ENCODE results near the gene TMIGD3. TPM values are rescaled to one million over a fixed set of nuclear protein-coding genes. Genes with fewer than 3 reads are reported as not detected.
A peak's percentile ranks its signal among the peaks of the same experiment; 100 is the strongest.

Gene TMIGD3
- total RNA-seq, 2 donors from 2014 or later = not detected

- ATAC-seq (no peak), DNase-seq (ENCODE audit: low spot score in 2 of 2) (no peak)
- no peaks in the 10 kb centered on the region for H3K9me3 Mint-ChIP-seq
- H3K27ac Mint-ChIP-seq = no peak overlapping the region
- peaks cover 0 to 7% of the 10 kb centered on the region in 2 donors for H3K36me3 Mint-ChIP-seq
Observed at GRCh38 chr1:111468717-111469100, 34.7 kb downstream of the TMIGD3 start.

GRCh38 chr1:111467865-111468716 lies 35.3 kb downstream of the TMIGD3 start:
- no peak for ATAC-seq
- Mint-ChIP-seq H3K36me3 (peaks cover 4 to 13% of the 10 kb centered on the region in 2 donors), H3K27ac (no peak overlapping the region), H3K9me3 (no peaks in the 10 kb centered on the region)
- no peak for DNase-seq (ENCODE audit: low spot score in 2 of 2)

DNA sequence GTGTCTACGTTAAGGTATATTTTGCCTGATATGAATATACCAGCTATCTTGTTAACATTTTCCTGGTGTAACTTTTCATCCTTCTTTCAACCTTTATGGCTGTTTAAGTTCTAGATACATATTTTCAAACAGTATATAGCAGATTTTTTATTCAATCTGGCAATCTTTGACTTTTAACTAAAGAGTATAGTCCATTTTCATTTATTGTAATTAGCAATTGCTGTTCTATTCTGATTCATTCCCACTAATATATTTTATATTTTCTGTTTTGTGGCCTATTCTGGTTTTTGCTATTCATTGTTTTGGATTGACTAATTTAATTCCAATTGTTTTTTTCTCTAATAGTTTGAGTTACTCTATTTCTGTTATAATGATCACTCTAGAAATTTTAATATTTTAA lies 37.0 kb downstream of the TMIGD3 start:
- no peak for ATAC-seq
- no peak for DNase-seq (ENCODE audit: low spot score in 2 of 2)
- H3K36me3 Mint-ChIP-seq = peaks cover 6 to 11% of the 10 kb centered on the region in 2 donors
- H3K9me3 Mint-ChIP-seq = no peaks in the 10 kb centered on the region
- H3K27ac Mint-ChIP-seq = no peak overlapping the region

GRCh38 chr1:111465754-111466153 lies 37.7 kb downstream of the TMIGD3 start:
- DNase-seq (ENCODE audit: low spot score in 2 of 2) (no peak), ATAC-seq (no peak)
- Mint-ChIP-seq H3K9me3 (no peaks in the 10 kb centered on the region), H3K36me3 (peaks cover 6 to 11% of the 10 kb centered on the region in 2 donors), H3K27ac (no peak overlapping the region)

DNA sequence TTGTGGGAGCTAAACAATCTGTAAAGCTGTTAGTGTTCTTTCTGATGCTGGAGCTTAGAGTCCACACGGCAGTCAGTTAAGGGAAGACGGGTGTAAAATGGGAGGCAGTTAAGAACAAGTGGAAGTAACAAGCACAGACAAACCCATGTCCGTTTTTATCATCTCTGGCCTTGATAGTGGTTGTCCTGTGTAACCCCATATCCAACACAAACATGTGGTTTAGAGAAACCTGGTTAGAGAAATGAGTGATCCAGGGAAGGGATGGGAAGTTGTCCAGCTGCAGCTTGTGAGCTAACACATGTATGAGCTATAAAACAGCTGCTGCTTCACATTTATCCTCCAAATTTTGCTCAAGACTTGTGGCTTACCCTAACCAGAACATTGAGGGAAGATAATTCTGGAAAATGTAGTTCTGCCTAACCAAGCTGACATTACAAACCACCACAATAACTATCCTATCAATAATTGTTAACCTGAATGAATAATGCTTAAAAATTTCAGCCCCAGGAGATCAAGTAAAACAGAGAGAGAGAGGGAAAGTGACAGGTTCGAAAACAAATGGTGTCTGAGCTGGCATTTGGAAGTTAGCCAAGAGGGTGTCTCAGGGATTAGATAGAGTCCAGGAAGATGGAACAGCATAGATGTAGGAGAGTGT lies 40.3 kb downstream of the TMIGD3 start:
- DNase-seq (ENCODE audit: low spot score in 2 of 2) = no peak
- H3K36me3 Mint-ChIP-seq = peaks cover 6 to 20% of the 10 kb centered on the region in 2 donors
- no peak for ATAC-seq
- H3K9me3 Mint-ChIP-seq = no peaks in the 10 kb centered on the region
- H3K27ac Mint-ChIP-seq = no peak overlapping the region

DNA sequence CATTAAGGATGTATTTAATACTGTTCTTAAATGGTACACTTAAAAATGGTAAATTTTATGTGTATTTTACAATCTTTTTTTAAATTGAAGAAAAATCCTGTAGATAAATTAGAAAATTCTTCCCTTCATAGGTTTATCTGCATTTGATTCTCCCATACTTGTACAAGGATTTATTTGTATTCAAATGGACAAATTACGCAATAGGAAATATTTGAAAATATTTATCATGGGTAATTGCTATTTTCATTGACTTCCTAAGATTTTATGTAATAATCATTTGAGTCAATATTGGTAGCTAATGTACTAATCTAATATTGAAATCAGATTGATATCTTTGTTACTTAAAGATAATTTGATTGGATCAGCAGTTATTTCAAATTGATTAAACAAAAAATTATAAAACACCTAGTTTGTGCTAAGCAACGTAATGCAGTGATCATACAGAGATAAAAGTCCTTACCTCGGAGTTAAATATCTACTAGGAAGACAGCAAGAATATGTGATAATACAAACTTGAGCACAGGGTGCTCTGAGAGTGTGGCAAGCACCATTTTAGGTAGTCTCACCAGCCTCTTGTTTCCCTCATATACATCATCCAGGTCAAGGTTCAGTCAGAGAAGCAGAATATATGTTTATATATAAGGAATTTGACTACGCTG lies 40.9 kb downstream of the TMIGD3 start:
- Mint-ChIP-seq H3K36me3 (peaks cover 6 to 27% of the 10 kb centered on the region in 2 donors), H3K9me3 (no peaks in the 10 kb centered on the region), H3K27ac (no peak overlapping the region)
- DNase-seq (ENCODE audit: low spot score in 2 of 2) = no peak
- ATAC-seq = no peak

DNA sequence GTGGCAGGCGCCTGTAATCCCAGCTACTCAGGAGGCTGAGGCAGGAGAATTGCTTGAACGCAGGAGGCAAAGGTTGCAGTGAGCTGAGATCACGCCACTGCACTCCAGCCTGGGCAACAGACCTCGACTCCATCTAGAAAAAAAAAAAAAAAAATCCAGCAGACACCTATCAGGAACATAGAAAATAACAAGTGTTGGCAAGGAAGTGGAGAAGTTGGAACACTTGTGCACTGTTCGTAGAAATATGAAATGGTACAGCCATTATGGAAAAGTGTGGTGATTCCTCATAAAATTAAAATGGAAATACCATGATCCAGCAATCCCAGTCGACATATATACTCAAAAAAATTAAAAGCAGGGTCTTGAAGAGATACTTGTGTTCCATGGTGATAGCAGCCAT lies 41.7 kb downstream of the TMIGD3 start:
- DNase-seq (ENCODE audit: low spot score in 2 of 2) = no peak

DNA sequence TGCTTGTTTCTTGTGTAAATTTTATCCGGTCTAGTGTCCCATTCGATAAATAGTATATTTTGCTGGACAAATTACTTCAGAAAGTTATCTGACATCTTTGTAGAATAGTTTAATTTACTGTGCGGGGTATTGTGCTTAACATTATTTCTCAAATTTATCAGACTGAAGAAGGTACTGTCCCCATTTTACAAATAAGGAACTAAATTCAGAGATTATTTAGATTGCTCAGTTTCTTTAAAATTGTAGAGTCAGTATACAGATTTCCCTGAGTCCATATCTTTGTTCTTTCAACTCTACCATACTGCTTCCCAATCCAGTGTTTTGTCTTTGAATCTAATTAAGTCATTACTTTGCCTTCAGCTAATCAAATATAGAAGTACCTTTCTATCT lies 47.8 kb downstream of the TMIGD3 start:
- DNase-seq (ENCODE audit: low spot score in 2 of 2) (no peak), ATAC-seq (no peak)
- H3K36me3 Mint-ChIP-seq = peaks cover 7 to 60% of the 10 kb centered on the region in 2 donors
- H3K9me3 Mint-ChIP-seq = no peaks in the 10 kb centered on the region
- peak overlapping the region in 1 of 2 donors; percentile 70 for H3K27ac Mint-ChIP-seq

More for the DNA sequence above, 41.7 kb downstream of the TMIGD3 start:
- Mint-ChIP-seq H3K36me3 (peaks cover 6 to 34% of the 10 kb centered on the region in 2 donors), H3K9me3 (no peaks in the 10 kb centered on the region), H3K27ac (no peak overlapping the region)
- no peak for ATAC-seq

- DNase-seq (ENCODE audit: low spot score in 2 of 2) (peak in 1 of 2 donors; percentile 46), ATAC-seq (peak; percentile 85 to 95)
- peaks cover 11 to 65% of the 10 kb centered on the region in 2 donors for H3K36me3 Mint-ChIP-seq
- H3K27ac Mint-ChIP-seq = peak overlapping the region; percentile 5 to 37
- H3K9me3 Mint-ChIP-seq = no peaks in the 10 kb centered on the region
Observed at GRCh38 chr1:111454859-111455641, 48.4 kb downstream of the TMIGD3 start.

DNA sequence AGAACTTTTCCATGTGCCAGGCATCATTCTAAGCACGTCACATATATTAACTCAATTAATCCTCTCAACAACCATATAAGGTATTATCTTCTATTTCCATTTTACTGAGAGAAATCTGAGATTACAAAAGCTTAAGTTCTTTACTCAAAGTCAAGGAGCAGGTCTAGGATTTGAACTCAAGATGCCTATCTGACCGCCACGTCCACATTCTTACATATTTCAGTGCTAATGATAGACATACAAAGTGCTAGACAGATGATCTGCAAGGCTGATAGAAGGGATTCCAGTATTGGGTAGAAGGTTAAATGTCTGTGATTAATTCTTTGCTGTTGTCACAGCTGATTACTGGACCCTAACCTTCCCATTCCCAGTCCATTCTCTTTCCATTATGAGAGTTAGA lies 49.7 kb downstream of the TMIGD3 start:
- peak overlapping the region in 1 of 2 donors; percentile 37 for H3K27ac Mint-ChIP-seq
- DNase-seq (ENCODE audit: low spot score in 2 of 2) (no peak), ATAC-seq (no peak)
- H3K9me3 Mint-ChIP-seq = no peaks in the 10 kb centered on the region
- H3K36me3 Mint-ChIP-seq = peaks cover 24 to 70% of the 10 kb centered on the region in 2 donors

DNA sequence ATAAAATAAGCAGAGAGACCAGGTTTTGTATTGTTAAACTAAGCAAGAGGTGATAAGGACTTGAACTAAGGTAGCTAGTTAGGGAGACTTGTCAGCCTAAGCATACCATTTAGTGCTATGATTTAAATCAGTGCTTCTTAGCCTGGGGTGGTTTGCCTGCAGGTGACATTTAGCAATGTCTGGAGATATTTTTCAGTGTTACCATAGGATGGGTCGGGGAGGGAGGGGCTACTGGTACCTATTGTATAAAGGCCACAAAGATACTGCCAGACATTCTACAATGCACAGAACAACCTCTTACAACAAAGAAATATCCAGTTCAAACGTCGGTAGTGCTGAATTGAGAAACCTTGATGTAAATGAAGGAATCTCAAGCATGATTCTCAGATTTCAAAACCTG lies 50.9 kb downstream of the TMIGD3 start:
- no peak for DNase-seq (ENCODE audit: low spot score in 2 of 2)
- H3K27ac Mint-ChIP-seq = no peak overlapping the region
- peaks cover 34 to 71% of the 10 kb centered on the region in 2 donors for H3K36me3 Mint-ChIP-seq
- ATAC-seq = no peak
- no peaks in the 10 kb centered on the region for H3K9me3 Mint-ChIP-seq

DNA sequence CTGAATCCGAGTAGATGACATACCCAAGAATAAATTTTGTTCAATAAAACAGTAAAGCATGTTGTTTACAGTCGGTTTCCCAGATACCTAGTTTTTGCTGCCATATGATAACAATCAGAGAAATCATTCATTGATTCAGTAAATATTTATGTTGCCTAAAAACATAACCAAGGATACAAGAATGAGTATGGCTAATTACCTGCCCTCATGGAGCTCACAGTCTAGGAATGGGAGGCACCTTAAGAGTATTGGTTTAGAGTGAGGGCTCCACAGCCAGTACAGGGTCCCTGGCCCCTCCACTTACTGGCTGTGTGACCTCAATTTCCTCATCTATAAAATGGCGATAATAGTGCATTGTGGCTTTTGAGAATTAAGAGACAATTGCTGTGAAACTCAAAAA lies 53.2 kb downstream of the TMIGD3 start:
- no peak for ATAC-seq
- no peak for DNase-seq (ENCODE audit: low spot score in 2 of 2)
- H3K36me3 Mint-ChIP-seq = peaks cover 43 to 59% of the 10 kb centered on the region in 2 donors
- no peaks in the 10 kb centered on the region for H3K9me3 Mint-ChIP-seq
- H3K27ac Mint-ChIP-seq = peak overlapping the region; percentile 96 to 100

DNA sequence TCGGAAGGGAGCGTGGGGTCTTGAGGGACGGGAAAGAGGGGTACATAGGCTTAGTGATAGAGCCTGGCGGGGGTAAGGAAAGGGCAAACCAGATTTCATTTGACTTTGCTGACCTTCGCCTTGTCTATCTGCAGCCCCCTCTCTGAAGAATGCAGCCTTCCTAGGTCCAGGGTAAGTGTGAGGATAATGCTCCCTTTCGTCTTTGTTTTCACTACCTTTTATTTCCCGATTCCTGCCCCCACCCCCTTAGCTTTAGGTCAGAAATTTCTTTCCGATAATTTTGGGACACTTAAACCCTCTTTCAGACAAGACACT lies 53.8 kb downstream of the TMIGD3 start:
- H3K9me3 Mint-ChIP-seq = no peaks in the 10 kb centered on the region
- ATAC-seq = no peak
- peaks cover 43 to 56% of the 10 kb centered on the region in 2 donors for H3K36me3 Mint-ChIP-seq
- DNase-seq (ENCODE audit: low spot score in 2 of 2) = no peak
- peak overlapping the region; percentile 96 to 100 for H3K27ac Mint-ChIP-seq

- peak; percentile 96 to 98 for ATAC-seq
- Mint-ChIP-seq H3K36me3 (peaks cover 43 to 50% of the 10 kb centered on the region in 2 donors), H3K27ac (peak within 1 kb of the TSS; percentile 96 to 100)
Observed at GRCh38 chr1:111448918-111449702, 54.3 kb downstream of the TMIGD3 start, which contains the start of the genes ATP5PB and WDR77. Gene ATP5PB, plus strand, starts transcription at chr1:111449464. Its CDS starts 78 bp downstream, at chr1:111449542. Gene WDR77, minus strand, starts transcription at chr1:111449256. Its CDS starts 87 bp downstream, at chr1:111449169.

GRCh38 chr1:111448482-111448917 lies 54.9 kb downstream of the TMIGD3 start:
- peak; percentile 7 to 24 for ATAC-seq
- peak overlapping the region; percentile 89 to 96 for H3K27ac Mint-ChIP-seq
- DNase-seq (ENCODE audit: low spot score in 2 of 2) = peak; percentile 25 to 66
- H3K9me3 Mint-ChIP-seq = no peaks in the 10 kb centered on the region
- peaks cover 48 to 53% of the 10 kb centered on the region in 2 donors for H3K36me3 Mint-ChIP-seq

More at GRCh38 chr1:111448918-111449702, 54.3 kb downstream of the TMIGD3 start, which contains the start of the genes ATP5PB and WDR77:
- peak; percentile 82 to 95 for DNase-seq (ENCODE audit: low spot score in 2 of 2)
- H3K9me3 Mint-ChIP-seq = no peaks in the 10 kb centered on the region
